GM18858 (cell line): ENCODE measurements around the gene RGS1.

Experiments used
- ATAC-seq: cut with Tn5 transposase; IDR thresholded peaks from one replicate; pipeline ENCODE4 v1.9.1; 2021; ENCODE audit not compliant: unreplicated experiment

Gene RGS1

DNA sequence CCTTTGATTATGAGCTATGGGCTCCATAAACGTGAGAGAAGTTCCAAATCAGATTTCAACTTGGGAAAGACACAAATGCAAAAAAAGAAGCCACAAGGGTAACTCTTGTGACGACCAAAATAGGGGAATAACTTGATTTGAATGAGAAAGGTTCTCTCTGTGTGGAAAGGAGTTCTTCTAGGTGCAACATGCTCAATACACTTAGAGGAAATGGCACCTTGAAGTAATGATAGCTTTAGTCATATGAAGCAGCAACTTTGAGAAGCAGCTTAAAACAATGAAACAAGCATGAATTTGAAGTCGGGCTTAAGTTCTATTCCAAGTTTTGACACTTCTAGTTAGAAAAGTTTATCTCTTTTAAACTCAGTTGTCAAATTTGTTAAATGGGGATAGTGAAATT lies 21.8 kb upstream of the RGS1 start:
- ATAC-seq = no peak

DNA sequence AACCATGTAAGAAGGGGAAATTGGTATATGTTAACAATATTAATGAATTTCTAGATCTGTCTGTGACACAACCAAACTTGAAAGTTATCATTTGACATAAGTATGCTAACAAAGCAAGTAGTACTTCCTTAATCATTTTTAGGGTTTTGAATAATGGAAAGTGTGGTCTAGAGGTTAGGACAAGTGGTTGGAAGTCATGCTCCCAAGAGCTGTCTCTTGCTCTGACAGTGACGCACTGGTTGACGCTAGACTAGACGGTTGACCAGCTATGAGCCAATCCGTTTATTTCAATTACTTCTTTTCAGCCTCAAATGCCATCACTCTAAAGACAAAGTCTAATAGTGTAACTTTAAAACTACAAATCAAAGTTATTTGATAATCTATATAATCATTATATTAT lies 20.7 kb upstream of the RGS1 start:
- ATAC-seq = no peak

DNA sequence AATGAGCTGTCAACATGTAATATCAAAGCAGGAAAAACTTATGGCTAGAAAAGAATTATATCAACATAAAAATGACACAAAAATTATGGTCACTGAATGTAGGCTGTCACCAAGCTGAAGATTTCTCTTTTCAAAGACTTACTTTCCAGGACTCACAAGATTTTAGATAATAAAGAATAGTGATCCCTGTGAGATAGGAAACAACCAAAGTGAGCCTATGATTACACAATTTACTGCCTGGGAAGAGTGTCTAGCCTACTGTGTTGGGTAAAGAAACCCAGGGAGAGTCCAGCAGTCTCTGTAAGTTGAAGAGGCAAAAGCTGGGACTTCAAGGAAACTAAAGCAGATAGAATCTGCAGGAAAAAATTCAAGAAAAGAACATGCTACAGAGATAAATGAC lies 20.2 kb upstream of the RGS1 start:
- ATAC-seq = no peak

DNA sequence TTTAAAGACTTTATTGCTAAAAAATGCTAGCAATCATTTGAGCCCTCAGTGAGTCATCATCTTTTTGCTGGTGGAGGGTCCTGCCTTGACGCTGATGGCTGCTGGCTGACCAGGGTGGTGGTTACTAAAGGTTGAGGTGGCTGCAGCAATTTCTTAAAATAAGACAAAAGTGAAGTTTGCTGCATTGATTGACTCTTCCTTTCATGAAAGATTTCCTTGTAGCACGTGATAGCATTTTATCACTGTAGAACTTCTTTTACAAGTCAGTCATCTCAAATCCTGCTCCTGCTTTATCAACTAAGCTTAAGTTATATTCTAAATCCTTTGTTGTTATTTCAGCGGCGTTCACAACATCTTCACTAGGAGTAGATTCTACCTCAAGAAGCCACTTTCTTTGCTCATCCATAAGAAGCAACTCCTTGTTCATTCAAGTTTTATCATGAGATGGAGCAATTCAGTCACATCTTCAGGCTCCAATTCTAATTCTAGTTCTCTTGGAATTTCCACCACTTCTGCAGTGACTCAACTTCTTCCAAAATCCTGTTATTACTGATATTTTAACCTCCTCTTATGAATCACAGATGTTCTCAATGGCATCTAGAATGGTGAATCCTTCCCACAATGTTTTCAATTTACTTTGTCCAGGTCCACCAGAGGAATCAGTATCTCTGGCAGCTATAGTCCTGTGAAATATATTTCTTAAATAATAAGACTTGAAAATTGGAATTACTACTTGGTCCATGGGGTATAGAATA lies 17.6 kb upstream of the RGS1 start:
- no peak for ATAC-seq

DNA sequence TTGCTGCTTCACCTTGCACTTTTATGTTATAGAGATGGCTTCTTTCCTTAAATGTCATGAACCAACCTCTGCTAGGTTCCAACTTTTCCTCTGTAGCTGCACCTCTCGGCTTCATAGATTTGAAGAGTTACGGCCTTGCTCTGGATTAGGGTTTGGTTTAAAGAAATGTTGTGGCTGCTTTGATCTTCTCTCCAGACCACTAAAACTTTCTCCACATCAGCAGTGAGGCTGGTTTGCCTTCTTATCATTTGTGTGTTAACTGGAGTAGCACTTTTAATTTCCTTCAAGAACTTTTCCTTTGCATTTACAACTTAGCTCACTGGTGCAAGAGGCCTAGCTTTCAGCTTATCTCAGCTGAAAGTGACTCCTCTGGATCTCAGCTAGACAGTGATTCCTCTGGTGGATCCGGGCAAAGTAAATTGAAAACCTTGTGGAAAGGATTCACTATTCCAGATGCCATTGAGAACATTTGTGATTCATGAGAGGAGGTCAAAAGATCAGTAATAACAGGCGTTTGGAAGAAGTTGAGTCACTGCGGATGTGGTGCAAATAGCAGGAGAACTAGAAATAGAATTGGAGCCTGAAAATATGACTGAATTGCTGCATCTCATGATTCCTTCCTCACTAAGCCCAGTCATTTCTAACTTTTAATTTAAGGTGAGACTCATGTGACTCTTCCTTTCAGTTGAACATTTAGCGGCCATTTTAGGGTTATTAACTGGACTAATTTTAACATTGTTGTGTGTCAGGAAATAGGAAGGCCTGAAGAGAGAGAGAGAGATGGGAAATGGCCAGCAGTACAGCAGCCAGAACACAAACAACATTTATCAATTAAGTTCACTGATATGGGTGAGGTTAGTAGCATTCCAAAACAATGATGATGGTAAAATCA lies 16.2 kb upstream of the RGS1 start:
- ATAC-seq = peak; percentile 60

DNA sequence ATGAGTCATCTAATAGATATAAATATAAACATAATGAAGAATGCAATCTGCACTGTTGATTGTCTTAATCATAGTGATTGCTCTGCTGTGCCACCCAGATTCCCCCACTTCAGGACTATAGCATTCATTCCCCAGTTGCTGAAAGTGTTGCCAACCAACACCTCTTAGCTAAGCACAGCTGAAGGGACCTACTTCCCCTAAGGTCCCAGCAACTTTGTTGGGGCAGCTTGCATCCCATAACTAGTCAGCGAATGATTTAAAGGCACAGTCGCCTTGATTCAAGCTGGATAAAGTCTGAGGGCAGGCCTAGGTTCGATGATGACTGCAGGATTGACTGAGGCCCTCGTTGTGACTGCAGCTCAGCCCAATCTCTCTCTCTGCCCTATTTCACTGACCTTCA lies 14.3 kb upstream of the RGS1 start:
- no peak for ATAC-seq

DNA sequence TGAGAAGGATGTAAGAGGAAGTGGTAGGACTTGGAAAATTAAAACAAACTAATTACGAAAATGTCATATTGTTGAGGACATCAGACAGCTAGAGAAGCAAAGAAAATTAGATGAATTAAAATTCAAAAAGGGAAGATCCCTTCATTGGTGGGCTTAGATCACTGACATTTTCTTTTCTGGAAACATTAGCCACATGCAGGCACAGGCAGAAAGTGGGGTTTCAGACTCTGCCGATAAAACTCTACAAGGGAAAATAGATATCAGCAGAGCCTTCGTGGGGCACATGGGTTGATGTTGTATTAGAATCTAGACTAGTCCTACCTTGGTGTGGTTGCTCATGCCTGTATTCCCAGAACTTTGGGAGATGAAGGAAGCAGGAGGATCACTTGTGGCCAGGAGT lies 12.4 kb upstream of the RGS1 start:
- ATAC-seq = no peak

DNA sequence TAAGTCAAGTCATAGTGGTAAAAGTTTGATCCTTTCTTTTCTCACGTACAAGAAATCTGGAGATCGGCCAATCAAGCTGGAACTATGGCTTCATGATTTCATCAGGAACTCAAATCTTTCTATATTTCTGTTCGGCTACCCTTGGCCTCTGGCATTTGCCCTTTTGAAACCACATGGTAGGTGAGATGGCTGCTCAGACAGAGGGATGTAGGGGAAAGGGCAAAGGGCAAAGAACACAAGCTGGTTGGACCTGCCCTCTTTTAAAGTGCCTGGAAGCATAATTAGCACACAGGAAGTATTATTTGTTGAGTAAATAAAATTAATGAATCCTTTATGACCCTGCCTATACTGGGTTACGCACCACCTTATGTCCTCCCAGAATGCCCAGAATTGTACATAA lies 11.5 kb upstream of the RGS1 start:
- ATAC-seq = no peak

DNA sequence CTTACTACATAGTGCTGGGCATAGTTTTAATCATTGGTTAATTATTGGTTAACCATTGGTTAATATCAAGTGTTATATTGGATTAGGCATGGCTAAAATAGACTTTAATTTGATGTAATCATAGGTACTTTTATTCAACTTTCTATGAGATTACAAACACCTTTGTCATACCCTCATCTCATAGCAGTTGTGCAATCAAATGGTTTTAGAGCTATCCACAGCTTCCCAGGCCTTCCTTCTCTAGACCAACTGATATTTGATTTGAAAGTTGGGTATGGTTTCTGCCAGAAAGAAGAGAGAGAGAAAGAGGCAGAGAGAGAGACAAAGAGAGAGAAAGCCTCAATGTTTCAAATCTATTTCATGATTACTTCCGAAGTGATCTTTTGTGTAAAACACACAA lies 9.6 kb upstream of the RGS1 start:
- ATAC-seq = no peak

DNA sequence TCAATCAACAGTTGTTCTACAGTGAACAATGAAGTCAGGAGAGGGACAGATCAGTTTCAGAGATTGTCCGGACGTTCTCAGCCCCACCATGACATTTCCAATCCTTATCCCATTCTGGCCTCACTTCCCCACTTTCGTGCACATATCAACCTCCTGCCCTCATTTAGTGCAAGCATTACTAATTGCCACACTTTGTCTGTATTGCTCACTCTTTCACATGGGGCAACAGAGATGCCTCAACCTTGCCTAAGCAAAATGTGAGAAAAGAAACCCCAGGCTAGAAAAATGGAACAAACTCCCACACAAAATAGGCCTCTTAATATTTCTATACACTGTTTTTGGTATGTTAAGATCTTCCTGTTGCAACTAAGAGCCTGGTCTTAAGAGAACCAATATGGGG lies 8.9 kb upstream of the RGS1 start:
- no peak for ATAC-seq

DNA sequence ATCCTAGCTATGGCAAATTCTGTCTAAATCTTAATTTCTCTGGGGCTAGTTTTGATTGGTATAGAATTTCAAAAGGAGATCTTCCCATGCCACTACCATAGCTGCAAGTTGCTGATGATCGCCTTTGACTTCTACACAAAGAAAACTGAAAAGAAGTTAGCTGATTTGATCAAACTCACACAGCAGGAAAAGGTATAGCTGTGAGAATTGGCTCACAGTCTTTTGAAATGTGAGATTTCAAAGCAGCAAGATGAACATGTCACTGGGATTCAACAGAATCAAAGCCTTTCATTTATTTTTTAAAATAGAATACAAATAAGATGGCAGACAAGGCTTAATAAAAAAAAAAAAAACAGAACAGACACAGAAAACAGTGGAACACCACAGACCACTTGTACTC lies 7.5 kb upstream of the RGS1 start:
- no peak for ATAC-seq

DNA sequence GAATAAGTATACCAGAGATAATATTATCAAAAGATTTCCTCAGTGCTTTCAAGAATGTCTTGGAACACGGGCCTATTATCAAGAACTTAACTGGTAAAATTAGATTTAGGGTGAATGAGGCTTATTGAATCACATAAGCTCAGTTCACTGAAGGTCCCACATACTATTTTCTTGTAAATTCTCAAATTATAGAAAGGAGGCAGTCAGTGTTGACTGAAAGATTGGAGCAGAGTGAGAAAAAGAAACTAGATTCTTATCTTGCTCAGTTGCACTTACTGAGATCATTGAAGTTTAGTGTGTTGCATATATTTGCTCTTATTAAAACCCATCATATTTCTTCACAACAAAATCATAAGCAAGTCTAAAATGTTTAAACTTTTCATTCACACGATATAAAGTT lies 3.9 kb upstream of the RGS1 start:
- no peak for ATAC-seq

DNA sequence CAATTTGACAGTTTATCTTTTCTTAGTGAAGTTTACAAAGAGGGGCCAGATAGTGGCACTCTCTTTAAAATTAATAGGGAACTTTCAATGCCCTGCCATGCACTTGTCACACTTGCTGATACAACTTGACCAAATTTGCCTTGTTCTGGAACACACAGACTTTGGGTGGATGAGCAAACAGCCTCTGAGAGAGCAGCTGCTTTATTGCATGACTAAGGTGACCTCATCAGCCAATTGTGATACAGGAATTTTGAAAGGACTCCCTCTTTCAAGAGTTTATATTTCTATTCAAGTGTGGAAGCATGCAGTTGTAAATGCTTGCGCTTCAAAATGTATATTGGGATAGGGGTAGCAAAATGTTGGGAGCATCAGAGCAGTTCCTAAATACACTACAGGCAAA lies 2.1 kb upstream of the RGS1 start:
- no peak for ATAC-seq

DNA sequence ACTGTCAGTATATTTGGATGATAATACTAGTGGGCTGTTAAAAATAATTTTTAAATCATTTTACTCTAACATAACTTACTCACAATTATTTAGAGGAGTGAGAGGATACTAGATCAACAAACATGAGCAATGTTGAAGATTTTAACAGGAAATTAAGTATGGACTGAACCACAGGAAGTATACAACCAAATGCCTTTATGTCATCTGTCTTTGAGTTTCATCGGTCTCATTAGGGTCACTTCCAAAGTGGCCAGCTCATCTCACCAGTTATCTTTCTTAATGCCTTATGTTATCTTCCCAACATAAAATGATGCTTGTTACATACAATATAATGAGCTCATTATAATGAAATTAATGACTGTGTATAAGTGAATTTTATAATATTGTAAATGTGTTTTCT lies 1.5 kb upstream of the RGS1 start:
- ATAC-seq = no peak

DNA sequence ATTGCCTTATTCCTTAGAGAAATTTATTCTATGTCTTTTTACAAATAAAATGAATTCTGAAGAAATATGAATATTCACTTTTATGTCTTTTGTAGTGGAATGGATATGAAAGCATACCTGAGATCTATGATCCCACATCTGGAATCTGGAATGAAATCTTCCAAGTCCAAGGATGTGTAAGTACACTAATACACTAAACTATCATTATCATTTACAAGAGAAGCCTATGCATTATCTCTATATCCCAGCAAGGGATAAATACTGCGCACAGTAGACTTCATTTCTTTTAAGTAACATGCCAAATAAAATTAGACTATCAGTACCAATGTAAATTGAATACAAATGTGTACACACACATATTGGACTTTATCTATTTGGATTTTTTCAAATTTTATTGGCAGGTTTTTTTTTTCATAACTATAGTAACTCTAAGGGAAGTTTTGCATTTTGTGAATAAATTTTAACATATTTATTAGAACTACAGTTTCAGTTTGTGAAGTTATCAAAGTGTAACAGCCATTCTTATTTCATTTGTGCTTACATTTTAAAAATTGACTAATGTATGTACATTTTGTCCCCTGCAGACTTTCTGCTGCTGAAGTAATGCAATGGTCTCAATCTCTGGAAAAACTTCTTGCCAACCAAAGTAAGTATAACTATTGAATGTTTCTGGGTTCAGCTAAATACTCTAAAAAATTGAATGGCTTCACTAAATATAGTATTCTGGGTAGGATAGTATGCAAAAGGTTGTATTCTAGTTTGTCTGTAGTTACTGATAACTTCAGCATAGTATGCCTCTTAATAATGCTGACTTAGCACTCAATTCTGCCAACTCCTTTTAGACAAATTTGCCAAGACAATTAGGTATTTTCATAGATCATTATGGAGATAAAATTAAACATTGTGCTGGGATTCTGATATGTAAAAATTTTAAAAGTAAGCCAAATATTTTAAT lies 894 bp downstream of the RGS1 start:
- no peak for ATAC-seq

DNA sequence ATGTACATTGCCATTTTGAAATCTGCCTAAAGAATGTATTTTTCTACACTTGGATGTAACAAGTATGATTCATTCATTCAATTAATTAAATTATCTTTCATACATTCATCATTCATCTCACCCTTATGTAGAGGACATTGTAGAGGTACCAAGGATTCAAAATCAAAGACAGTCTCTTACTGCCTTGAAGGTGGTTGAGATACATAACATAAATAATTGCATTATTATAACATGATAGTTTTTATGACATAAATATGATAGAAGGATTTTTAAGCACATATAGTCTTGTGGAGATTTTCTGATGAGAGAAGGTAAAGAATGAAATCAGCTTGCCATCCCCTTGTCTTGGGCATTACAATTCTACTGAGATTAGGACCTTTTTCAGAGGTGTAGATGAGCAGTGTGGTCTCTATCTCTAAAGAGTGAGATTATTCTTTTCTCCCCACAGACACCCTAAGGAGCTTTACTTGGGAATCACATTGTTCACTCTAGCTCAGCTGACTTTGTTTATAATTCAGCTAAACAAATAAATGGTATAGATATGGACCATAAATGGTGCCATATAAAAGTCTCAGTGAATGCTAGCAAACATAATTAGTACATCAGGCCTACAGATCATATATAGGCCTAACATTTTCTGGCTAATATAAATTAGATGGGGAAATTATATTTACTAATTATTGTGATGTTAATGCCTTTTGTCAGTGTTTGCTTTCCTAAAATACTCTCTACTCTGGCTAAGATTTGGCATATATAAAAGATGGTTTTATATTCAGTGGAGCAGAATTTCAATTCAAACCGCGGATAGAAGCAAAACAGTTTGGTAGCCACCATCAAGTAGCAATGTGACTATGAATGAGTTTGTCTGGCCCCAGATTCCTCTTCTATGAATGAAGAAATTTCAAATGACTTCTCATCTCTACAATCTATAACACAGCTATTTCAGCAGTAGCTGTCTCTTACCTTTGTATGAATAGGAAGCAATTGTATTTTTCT lies 1.9 kb downstream of the RGS1 start:
- no peak for ATAC-seq

DNA sequence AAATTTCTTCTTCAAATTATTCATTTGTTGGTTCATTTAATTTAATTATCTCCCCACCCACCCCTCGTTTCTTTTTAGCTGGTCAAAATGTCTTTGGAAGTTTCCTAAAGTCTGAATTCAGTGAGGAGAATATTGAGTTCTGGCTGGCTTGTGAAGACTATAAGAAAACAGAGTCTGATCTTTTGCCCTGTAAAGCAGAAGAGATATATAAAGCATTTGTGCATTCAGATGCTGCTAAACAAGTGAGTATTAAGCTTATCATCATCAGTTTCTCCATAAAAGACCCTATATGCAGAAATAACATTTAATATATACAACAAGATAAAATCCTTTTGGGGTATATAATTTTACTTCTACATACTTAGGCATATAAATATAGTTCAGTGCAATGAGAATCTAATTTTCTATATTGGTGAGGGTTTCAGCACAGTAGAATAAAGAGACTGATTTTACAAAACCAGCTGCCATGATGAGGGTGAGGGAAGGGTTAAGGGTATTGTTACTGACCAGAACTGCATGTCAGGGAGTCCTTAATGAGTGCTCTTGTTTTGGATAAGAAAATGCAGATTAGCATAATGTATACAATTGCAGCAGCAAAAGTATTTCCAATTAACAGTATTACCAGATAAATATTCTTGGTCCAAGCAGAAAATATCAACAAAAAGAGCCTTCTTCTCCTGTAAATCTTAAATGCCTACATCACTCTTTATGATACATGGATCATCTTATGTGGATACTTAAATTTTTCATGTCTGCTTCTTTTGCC lies 2.8 kb downstream of the RGS1 start:
- ATAC-seq = no peak

DNA sequence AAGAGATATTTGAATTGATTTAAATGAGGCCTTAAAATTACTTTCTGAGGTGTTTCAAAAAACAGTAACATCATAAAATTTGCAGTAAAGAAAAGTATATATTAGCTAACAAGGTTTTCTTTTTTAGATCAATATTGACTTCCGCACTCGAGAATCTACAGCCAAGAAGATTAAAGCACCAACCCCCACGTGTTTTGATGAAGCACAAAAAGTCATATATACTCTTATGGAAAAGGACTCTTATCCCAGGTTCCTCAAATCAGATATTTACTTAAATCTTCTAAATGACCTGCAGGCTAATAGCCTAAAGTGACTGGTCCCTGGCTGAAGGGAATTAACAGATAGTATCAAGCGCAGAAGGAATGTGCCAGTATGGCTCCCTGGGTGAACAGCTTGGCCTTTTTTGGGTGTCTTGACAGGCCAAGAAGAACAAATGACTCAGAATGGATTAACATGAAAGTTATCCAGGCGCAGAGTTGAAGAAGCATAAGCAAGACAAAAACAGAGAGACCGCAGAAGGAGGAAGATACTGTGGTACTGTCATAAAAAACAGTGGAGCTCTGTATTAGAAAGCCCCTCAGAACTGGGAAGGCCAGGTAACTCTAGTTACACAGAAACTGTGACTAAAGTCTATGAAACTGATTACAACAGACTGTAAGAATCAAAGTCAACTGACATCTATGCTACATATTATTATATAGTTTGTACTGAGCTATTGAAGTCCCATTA lies 3.6 kb downstream of the RGS1 start:
- ATAC-seq = peak; percentile 26
